ENCODE data around the gene LIX1.
"Not testable (repeated sequence)": the region's sequence is repeated elsewhere in the genome, so short reads cannot be mapped to it uniquely, and the experiment has no call there.

Gene LIX1

DNA sequence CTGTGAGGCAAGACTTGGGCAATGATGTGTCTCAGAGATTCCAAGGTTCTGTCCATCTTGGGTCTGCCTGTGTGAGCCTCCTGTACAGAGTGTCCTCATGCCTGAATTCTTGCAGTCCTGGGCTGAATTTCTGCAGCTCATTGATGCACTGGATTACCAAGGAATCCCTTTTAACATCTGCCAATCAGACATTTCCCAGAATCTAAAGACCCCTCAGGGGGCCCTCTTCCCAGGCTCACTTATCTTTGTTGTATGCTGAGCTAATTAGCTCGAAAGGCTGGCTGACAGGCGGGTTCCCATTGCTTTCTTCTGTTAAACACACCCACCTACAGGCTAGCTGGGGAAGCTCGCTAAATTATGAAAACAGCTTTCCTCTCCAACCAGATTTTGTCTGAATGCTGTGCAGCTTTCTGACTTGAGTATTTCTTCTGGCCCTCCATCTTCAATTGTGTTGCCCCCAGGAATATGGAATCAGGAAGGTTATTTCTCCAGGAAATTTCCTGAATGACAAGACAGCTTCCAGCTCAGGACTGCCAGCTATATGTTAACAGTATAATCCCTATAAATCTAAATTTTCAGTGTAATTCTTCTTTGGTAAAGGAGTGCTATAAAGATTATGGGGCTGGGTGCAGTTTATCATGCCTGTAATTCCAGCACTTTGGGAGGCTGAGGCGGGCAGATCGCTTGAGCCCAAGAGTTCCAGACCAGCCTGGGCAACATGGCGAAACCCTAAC, at the start of gene LIX1:
Gene LIX1, minus strand, starts transcription at position 91 of the 734 bp plus-strand sequence. Its CDS starts 35 bp downstream, at position 56.
- no peak for DNase-seq (ENCODE audit: low read depth)

GRCh38 chr5:97191893-97192292, 49.5 kb upstream of the LIX1 start:
- DNase-seq (ENCODE audit: low read depth) = no peak

GRCh38 chr5:97189523-97189922, 47.1 kb upstream of the LIX1 start:
- DNase-seq (ENCODE audit: low read depth) = not testable (repeated sequence)

DNA sequence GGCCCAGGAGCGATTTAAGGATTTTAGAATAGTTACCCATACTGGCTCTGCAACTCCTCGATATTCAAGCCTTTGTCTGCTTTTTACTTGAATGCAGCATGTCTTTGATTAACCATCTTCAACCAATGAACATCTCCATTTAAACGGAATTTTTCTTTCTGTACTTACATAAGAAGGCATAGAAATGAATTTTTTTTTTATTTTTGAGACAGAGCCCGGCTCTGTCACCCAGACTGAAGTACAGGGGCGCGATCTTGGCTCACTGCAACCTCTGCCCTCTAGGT, 41.5 kb upstream of the LIX1 start:
- no peak for DNase-seq (ENCODE audit: low read depth)

DNA sequence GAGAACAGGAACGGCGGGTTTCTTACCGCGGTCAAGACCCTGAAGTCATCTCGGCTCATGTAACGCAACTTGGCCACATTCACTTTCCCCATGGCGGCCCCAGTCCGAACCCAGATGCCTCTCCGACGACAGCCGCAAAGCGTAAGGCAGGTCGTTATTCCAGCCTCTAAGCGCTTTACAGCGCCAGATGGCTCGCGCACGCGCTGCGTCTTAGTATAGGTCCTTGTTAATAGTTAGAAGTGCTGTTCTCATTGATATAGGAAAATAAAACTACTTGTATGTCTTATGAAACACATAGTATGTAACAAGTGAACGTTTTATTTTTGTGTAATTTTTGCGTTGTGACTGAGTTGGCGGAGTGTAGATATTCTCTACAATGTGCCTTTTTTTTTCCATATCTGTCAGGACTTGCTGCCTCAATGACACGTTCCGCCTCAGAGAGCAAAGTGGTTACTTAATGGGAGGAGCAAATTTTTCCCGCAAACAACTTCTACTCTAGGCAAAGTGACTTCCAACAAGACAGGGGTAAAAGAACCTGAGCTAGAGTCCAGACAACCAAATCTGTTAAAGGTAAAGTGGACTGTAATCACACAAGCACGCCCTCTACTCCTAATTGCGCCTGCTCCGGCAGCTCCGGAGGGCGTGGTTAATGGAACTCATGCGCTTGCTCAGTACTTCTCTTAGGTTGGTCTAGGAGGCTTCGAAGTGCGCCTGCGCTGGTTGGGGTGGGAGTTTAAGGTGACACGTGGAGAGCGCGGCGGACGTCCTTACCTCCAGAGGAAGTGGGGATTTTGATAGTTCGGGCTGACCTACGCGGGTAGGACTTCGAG, 40.9 kb upstream of the LIX1 start, which contains the start of gene RIOK2:
Gene RIOK2, minus strand, starts transcription at position 148 of the 830 bp plus-strand sequence. Its CDS starts 56 bp downstream, at position 92.
- DNase-seq (ENCODE audit: low read depth) = peak; percentile 83

GRCh38 chr5:97182571-97183099, 40.2 kb upstream of the LIX1 start:
- no peak for DNase-seq (ENCODE audit: low read depth)

- no peak for DNase-seq (ENCODE audit: low read depth)
Observed at GRCh38 chr5:97181856-97182545, 39.6 kb upstream of the LIX1 start.

- DNase-seq (ENCODE audit: low read depth) = not testable (repeated sequence)
Observed at GRCh38 chr5:97179457-97179856, 37.0 kb upstream of the LIX1 start.

DNA sequence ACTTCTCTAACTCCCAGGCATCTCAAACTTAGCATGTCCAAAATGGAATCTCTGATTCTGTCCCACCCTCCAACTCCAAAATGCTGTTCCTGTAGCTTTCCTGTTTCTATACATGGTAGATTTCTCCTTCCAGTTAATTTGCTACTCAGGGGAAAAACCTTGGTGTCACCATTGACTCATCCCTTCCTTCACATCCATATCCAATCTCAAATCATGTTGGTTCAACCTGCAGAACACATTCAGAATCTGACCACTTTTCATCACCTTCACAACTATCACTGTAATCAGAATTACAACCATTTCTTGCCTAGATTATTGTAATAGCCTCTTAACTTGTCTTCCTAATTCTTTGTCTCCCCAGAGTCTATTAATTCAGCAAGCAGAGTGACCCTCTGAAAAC, 29.8 kb upstream of the LIX1 start:
- DNase-seq (ENCODE audit: low read depth) = no peak

GRCh38 chr5:97171703-97172102, 29.3 kb upstream of the LIX1 start:
- DNase-seq (ENCODE audit: low read depth) = no peak

GRCh38 chr5:97167435-97167834, 25.0 kb upstream of the LIX1 start:
- no peak for DNase-seq (ENCODE audit: low read depth)

GRCh38 chr5:97165726-97166125, 23.3 kb upstream of the LIX1 start:
- no peak for DNase-seq (ENCODE audit: low read depth)

DNA sequence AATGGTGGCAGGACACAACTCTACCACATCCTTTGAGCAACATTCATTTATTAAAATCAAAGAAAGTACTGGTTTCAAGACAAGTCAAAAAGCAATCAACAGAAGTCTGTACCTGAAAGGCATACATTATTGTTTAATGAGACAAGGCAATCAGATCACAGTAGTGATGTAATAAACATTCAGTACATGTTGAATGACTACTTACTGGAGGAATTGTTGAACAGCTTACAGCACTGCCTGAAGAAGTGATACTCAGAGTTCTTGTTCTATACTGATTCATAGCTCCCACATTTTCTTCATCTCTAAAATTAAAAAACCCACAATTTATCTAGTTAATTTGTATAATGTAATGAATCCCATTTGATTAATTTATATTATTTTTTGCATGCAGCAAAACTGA, 22.4 kb upstream of the LIX1 start:
- no peak for DNase-seq (ENCODE audit: low read depth)

DNA sequence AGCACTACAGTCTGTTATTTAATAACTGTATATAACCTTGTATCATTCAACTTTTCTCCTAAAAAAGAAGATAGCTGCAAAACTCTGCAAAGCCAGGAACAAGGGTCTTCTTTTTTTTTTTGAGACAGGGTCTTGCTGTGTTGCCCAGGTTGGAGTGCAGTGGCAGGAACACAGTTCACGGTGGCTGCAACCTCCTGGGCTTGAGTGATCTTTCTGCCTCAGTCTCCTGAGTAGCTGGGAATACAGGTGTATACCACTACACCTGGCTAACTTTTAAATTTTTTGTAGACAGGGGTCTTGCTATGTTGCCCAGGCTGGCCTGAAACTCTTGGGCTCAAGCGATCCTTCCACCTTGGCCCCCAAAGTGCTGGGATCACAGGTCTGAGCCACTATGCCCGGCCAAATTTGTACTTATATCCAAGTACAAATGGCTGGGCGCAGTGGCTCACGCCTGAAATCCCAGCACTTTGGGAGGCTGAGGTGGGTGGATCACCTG, 21.4 kb upstream of the LIX1 start:
- DNase-seq (ENCODE audit: low read depth) = no peak

- DNase-seq (ENCODE audit: low read depth) = no peak
Observed at GRCh38 chr5:97163360-97163764, 21.0 kb upstream of the LIX1 start.

DNA sequence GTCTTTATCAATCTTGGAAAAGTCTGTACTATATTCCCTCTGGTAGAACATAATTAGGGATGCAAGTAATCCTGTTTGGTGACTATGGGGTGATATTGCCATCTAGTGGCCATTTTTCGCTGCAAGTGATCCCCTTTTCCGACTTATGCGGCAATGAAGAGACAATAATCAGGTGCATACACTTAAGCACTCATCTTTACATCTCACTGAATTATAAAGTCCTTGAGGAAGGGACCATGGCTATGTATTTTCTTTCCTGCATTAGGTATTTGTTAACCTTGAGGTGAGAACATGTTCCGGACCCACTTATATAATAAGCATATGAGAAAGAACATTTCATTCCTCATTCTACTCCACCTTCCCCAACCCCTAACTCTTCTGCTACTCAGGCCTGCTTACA, 19.6 kb upstream of the LIX1 start:
- DNase-seq (ENCODE audit: low read depth) = no peak

DNA sequence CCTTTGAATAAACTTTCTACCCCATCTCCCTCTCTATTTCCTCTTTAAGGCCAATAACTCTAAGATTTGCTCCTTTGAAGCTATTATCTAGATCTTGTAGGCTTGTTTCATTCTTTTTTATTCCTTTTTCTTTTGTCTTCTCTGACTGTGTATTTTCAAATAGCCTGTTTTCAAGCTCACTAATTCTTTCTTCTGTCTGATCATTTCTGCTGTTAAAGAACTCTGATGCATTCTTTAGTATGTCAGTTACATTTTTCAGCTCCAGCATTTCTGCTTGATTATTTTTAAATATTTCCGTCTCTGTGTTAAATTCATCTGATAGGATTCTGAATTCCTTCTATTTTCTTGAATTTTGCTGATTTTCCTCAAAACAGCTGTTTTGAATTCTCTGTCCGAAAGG, 15.3 kb upstream of the LIX1 start:
- no peak for DNase-seq (ENCODE audit: low read depth)

GRCh38 chr5:97151370-97151769, 9.0 kb upstream of the LIX1 start:
- no peak for DNase-seq (ENCODE audit: low read depth)

DNA sequence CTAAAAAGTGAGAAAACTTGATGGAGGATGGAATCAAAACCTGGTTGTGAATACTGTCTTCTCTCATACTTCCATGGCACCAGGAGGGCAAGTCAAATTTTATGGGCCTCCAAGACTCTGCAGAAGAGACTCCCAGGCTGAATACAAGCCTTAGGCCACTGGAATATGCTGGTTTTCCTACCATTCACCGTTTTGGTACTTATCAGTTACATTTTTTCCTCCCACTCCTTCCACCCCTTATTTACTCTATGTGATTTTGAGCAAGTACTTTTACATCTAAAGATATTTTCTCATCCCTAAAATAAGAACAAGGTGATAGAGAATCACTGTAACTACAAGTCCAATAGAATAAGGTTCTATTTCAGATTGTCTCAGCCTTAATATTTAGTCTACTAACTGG, 8.0 kb upstream of the LIX1 start:
- DNase-seq (ENCODE audit: low read depth) = no peak

DNA sequence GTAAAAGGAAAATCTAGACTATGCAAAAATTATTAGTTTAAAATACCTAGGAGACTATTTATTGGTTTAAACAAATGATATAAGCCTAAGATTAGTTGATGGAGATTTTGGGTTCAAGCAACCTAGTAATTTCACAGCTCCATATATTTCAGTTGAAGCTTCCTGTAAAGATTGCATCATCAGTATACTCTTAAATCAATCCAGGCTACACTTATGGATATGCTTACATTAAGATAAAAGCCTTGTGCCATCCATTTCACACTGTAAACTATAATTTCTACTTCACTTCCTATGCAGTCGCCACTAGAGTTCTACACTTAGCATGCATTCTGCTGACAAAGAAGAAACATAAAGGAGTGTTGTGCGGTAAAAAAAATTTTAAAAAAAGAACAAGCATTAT, 7.3 kb upstream of the LIX1 start:
- DNase-seq (ENCODE audit: low read depth) = no peak

- no peak for DNase-seq (ENCODE audit: low read depth)
Observed at GRCh38 chr5:97148288-97148687, 5.9 kb upstream of the LIX1 start.

DNA sequence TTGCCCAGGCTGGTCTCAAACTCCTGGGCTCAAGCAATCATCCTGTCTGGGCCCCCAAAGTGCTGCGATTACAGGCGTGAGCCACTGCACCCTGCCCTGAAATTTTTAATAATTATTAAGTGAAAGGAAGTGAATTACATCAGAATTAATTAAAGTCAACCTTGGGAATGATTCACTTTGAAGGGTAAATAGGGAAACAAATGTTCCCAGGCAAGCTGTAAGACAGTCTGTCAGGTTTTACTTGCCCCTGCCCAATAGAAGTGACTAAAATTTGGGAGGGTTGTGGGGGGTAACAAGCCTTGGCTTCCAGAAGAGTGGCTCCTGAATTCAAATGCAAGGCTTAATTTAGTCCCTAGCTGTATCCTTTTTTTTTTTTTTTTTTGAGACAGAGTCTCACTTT, 1.3 kb upstream of the LIX1 start:
- DNase-seq (ENCODE audit: low read depth) = no peak

DNA sequence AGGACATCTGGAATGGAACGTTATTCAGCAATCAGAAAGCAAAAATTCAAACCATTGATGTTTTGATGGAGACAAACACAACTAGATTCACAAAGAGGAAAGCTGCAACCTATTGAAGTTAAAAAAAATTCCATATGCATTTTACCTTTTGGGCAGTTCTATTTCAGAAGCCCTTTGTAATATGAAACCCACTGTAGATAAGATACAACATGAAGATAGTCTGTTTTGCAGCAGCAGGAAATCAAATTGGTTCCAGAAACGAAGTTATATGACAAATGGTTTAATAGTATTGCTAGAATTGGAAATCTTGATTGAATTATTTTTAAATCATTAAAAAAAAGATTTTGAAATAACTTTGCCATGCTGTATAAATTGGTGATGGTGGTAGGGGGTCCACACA, 872 bp downstream of the LIX1 start:
- no peak for DNase-seq (ENCODE audit: low read depth)

Data from HS-27A (cell line).